ENCODE measurements around the gene SLC25A48. TPM values are rescaled to one million over a fixed set of nuclear protein-coding genes. Genes with fewer than 3 reads are reported as not detected.

The SLC25A48 gene
- total RNA-seq, 2 experiments from 2014 or later = not detected

DNA sequence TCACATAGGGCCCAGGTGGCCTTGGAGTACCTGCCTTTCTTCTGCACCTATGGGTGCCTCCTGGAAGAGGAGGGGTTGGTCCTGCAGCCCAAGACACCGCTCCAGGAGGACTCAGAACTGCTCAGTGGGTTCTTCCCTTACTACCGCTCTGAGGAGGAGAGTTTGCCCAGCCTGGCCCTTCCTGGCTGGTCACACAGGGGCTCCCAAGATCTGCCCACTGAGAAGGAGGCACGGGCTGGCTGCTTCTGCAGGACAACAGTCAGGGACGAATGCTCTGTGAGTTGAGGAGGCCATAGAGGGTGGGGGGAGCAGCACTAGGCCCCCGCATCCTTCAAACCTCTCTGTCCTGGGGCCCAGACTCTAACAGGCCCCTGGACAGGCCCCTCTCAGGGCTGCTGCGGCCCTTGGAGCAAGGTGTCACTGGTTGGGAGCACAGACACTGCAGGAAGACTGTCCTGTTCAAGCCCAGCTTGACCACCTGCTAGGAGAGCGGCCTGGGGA, 9.9 kb upstream of the SLC25A48 start:
- no peak overlapping the region for H3K4me3 Mint-ChIP-seq
- H3K4me1 Mint-ChIP-seq (ENCODE audit: low read depth) = no peaks in the 10 kb centered on the region
- ChIA-PET POLR2A (no interaction called here), CTCF (no interaction called here)
- H3K27ac Mint-ChIP-seq = no peak overlapping the region
- no peaks in the 10 kb centered on the region for H3K9me3 Mint-ChIP-seq
- no peaks in the 10 kb centered on the region for H3K27me3 Mint-ChIP-seq
- intact Hi-C loops (cut with micrococcal nuclease) = no loop called here
- no peaks in the 10 kb centered on the region for H3K36me3 Mint-ChIP-seq
- DNase-seq = no peak

DNA sequence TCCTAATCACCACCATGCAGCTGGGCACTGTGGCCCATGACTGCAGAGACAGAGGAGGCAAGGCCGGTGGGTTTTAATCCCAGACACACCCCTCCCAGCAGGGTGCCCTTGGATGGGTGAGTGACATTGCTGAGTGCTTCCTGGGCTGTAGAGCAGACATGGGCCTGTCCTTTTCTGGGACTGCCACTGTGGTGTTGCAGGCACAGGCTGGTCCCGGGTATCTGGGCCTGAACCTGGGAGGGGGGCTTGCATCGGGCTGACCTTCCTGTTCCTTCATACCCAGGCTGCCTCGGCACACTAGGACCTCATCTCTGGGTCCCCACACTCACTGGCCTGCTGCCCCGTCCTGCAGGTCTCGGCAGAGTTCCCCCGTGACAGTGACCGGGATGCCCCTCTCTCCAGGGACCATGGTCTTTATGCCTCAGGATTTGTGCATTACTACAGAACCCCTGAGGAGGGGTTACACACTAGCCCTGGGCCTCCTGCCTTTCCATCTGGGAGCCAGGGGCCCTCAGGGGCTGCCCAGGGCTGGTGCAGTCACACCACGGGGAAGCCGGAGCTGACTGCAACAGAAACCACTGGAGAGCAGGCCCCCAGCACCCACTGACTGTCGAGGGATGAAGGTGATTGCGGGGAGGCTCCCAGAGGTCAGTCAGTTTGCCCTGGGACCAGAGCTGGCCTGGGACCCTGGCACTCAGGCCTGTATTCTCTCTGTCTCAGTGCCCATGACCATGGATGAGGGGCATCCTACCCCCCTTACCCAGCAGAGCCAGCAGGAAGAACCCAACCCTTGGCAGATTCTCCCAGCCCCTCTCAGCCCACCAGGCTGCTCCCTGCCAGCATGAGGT, 8.9 kb upstream of the SLC25A48 start:
- CTCF ChIA-PET = no interaction called here
- no peaks in the 10 kb centered on the region for H3K9me3 Mint-ChIP-seq
- POLR2A ChIA-PET = no interaction called here
- no peak for DNase-seq
- intact Hi-C loops (cut with micrococcal nuclease) = no loop called here
- peaks cover 8% of the 10 kb centered on the region for H3K27me3 Mint-ChIP-seq
- no peaks in the 10 kb centered on the region for H3K36me3 Mint-ChIP-seq
- H3K4me1 Mint-ChIP-seq (ENCODE audit: low read depth) = no peaks in the 10 kb centered on the region
- H3K4me3 Mint-ChIP-seq = no peak overlapping the region
- H3K27ac Mint-ChIP-seq = no peak overlapping the region

DNA sequence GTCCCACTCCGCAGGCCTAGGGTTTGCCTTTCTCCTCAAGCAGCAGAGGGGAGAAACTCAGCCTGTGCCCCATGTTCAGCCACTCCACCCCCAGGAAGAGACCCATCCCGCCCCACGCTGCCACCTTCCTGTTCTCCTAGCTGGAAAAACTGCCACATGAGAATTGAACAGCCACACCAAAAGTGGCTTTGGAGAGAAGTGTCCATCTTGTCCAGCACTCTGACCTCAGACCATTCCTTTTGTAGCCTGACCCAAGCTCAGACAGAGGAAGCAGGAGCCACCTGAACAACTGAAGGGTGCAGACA, 8.3 kb upstream of the SLC25A48 start:
- DNase-seq = no peak
- Mint-ChIP-seq H3K27me3 (peaks cover 12% of the 10 kb centered on the region), H3K36me3 (no peaks in the 10 kb centered on the region), H3K9me3 (no peaks in the 10 kb centered on the region), H3K4me1 (ENCODE audit: low read depth) (no peaks in the 10 kb centered on the region), H3K27ac (no peak overlapping the region), H3K4me3 (no peak overlapping the region)
- ChIA-PET POLR2A (no interaction called here), CTCF (no interaction called here)
- intact Hi-C loops (cut with micrococcal nuclease) = no loop called here

DNA sequence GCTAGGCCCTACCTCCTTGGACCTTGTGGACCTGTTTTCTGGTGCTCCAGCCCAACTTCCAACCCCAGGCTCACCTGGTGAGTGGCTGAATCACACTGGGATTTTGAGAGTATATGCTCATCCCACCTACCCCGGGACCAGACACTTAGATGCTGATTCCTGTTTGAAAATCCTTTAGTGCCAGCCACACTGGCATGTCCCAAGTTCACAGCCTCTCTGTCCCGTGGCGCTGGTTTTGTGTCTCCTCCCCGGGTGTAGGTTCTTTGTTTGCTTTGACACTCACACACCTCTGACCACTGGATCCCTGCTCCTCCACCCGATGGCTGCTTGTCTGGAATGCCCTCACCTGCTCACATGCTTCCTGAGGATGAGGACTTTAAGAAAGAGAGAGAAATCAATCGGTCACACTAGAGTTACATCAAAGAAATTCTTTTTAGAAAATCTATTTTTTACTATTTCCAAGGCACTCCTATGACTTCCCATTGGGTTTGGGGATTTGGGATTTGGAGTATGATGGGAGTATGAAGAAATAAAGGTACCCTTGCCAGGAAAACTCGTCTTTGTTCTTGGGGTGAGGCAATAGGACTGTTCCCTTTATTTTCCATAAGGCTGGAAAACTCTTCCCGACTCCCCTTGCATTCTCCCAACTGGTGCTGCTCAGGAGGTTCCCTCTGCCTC, 7.3 kb upstream of the SLC25A48 start:
- no peaks in the 10 kb centered on the region for H3K4me1 Mint-ChIP-seq (ENCODE audit: low read depth)
- POLR2A ChIA-PET = no interaction called here

DNA sequence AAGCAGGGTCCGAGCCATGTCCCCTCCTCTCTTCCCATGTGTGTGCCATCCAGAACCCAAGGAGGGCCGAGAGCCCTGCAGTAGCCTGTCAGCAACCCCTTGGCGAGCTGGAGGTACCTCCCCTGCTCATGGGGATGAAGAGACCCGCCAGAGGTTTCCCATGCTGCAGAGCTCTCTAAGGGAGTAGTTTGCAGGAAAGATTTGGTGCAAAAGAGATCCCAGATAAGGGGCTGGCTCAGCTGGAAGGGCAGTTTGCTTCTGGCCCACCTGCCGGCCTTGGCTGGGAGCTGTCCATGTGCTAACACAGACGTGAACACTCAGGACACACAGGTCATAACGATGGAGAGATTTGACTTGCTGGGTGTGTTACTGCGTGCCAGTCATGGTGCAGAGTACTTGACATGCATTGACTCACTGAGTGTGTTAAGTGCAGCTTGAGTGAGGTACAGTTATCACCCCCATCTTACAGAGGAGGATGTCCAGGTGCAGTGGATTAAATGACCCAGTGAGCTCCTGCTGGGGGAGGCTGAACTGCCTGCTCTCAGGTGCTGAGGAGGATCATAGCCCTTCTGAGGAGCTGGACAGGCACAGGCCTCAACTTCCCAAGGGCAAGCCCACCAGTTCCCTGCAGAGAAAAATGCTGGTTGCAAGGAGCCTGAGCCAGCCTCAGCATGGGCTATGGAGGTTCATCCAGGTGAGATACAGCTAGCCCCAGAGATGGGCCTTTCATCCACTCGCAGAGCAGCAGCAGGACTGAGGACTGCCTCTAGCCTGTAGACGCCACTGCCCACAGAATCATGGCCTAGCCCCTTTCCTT, 6.3 kb upstream of the SLC25A48 start:
- Mint-ChIP-seq H3K9me3 (no peaks in the 10 kb centered on the region), H3K4me1 (ENCODE audit: low read depth) (no peaks in the 10 kb centered on the region), H3K36me3 (no peaks in the 10 kb centered on the region), H3K27me3 (peaks cover 32% of the 10 kb centered on the region), H3K27ac (no peak overlapping the region), H3K4me3 (no peak overlapping the region)
- intact Hi-C loops (cut with micrococcal nuclease) = no loop called here
- POLR2A ChIA-PET = no interaction called here
- CTCF ChIA-PET = interaction anchor here (0.6 to 1.6 kb wide), 2 partner anchors 267 to 338 kb away, joined by 3 to 6 read pairs; no protein-coding TSS in a partner anchor
- no peak for DNase-seq

More for the DNA sequence above, 7.3 kb upstream of the SLC25A48 start:
- intact Hi-C loops (cut with micrococcal nuclease) = no loop called here
- H3K27ac Mint-ChIP-seq = no peak overlapping the region
- H3K27me3 Mint-ChIP-seq = peaks cover 22% of the 10 kb centered on the region
- no peak overlapping the region for H3K4me3 Mint-ChIP-seq
- no peaks in the 10 kb centered on the region for H3K36me3 Mint-ChIP-seq
- CTCF ChIA-PET = interaction anchor here (1.6 kb wide), 1 partner anchor 266 kb away, joined by 6 read pairs; no protein-coding TSS in a partner anchor
- H3K9me3 Mint-ChIP-seq = no peaks in the 10 kb centered on the region
- no peak for DNase-seq

DNA sequence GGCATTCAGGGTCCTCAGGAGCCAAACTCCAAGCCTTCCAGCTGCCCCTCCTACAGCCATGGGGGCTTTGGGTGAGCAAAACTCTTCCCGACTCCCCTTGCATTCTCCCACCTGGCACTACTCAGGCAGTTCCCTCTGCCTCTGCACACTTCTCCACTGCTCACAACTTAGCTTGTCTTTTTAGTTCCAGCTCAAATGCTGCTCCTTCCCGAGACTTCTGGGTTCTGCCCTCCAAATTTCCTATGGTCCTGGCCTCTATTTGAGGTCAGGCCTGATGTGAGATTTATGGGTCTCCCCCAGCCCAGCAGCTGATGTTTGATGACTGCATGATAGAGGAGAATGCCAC, 5.7 kb upstream of the SLC25A48 start:
- no peak for DNase-seq
- intact Hi-C loops (cut with micrococcal nuclease) = no loop called here
- Mint-ChIP-seq H3K27me3 (peaks cover 35% of the 10 kb centered on the region), H3K4me3 (no peak overlapping the region), H3K9me3 (no peaks in the 10 kb centered on the region), H3K4me1 (ENCODE audit: low read depth) (no peaks in the 10 kb centered on the region), H3K36me3 (no peaks in the 10 kb centered on the region), H3K27ac (no peak overlapping the region)
- ChIA-PET POLR2A (no interaction called here), CTCF (interaction anchor here (0.6 to 2.6 kb wide), 3 partner anchors 264 to 339 kb away, joined by 3 to 13 read pairs (median 6); no protein-coding TSS in a partner anchor)

DNA sequence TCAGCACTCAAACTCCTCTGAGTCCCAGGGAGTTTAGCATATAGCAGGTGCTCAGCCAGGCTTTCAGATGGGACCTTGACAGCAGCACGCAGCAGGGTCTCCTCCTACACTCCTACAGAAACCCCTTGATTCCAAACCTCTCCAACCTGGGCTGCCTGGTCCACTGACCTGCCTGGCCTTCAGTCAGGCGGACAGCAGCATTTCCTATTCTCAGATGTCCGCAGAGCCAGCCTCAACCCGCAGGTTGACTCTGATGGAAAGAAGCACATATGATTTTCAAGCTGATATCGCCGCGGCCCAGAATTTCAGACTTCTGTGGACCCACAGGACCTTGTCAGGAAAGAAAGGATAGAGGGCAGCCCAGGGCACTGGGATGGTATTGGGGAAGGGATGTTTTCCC, 5.3 kb upstream of the SLC25A48 start:
- H3K27ac Mint-ChIP-seq = no peak overlapping the region
- H3K4me1 Mint-ChIP-seq (ENCODE audit: low read depth) = peaks cover 3% of the 10 kb centered on the region
- ChIA-PET POLR2A (no interaction called here), CTCF (interaction anchor here (1.1 to 2.6 kb wide), 3 partner anchors 264 to 364 kb away, joined by 3 to 17 read pairs (median 13); no protein-coding TSS in a partner anchor)
- no peaks in the 10 kb centered on the region for H3K9me3 Mint-ChIP-seq
- peaks cover 39% of the 10 kb centered on the region for H3K27me3 Mint-ChIP-seq
- intact Hi-C loops (cut with micrococcal nuclease) = no loop called here
- no peaks in the 10 kb centered on the region for H3K36me3 Mint-ChIP-seq
- no peak overlapping the region for H3K4me3 Mint-ChIP-seq
- DNase-seq = no peak

DNA sequence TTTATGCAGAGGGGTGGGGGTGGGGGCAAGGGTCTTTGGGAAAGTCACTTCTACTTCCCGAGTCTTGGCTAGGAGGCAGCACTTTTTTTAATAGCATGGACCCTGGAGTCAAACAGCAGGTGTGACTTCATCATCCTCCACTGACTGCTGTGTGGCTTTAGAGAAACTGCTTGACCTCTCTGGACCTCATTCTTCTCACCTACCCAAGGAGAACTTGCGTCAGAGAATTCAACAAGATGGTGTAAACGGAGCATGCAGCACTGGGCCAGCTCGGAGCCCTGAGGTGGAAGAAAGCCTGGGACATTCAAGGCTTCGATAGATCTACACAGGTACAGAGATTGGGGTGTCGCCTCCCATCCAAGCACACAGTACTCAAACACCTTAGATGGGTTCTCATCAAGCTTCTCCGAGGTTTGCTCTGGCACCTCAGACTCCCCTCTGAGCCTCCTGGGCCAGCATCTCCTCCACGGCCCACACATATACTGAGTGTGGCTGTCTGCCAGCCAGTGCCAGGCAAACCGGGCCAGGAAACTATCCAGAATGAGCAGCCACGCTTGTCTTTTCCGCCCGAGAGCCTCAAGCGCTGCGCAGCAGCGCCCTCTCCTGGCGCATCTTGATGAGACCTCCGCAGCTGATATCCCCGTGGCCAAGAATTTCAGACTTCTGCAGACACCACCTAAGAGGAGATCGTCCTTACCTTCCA, 4.6 kb upstream of the SLC25A48 start:
- Mint-ChIP-seq H3K36me3 (no peaks in the 10 kb centered on the region), H3K27me3 (peaks cover 41% of the 10 kb centered on the region), H3K4me3 (no peak overlapping the region), H3K9me3 (no peaks in the 10 kb centered on the region), H3K27ac (no peak overlapping the region), H3K4me1 (ENCODE audit: low read depth) (peaks cover 6% of the 10 kb centered on the region)
- CTCF ChIA-PET = interaction anchor here (0.6 to 2.6 kb wide), 18 partner anchors 9 to 399 kb away, joined by 3 to 17 read pairs (median 4); no protein-coding TSS in a partner anchor
- peak; percentile 64 for DNase-seq
- POLR2A ChIA-PET = no interaction called here
- intact Hi-C loops (cut with micrococcal nuclease) = loop anchor here (1.0 to 10.0 kb wide), 2 partner anchors 269 to 365 kb away; no protein-coding TSS in a partner anchor

DNA sequence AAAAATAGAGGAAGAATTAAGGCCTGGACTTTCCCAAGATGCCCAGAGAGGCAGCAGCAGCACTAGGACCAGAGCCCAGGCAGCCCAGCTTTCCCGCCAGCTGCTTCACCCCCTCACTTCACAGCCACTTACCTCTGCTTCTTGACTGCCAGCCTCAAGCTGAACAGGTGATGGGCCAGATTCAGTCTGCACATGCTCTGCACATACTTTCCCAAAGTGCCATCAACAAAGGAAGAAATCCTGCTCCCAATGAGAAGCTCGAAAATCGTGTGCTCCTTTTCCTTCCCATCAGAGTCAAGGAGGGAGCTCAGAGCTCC, 4.1 kb upstream of the SLC25A48 start:
- Mint-ChIP-seq H3K36me3 (no peaks in the 10 kb centered on the region), H3K9me3 (no peaks in the 10 kb centered on the region), H3K27ac (no peak overlapping the region), H3K27me3 (peaks cover 43% of the 10 kb centered on the region), H3K4me3 (no peak overlapping the region), H3K4me1 (ENCODE audit: low read depth) (peaks cover 6% of the 10 kb centered on the region)
- DNase-seq = no peak
- CTCF ChIA-PET = interaction anchor here (0.6 to 2.6 kb wide), 19 partner anchors 9 to 404 kb away, joined by 3 to 17 read pairs (median 4); no protein-coding TSS in a partner anchor
- POLR2A ChIA-PET = no interaction called here
- intact Hi-C loops (cut with micrococcal nuclease) = loop anchor here (1.0 to 10.0 kb wide), 2 partner anchors 269 to 366 kb away; no protein-coding TSS in a partner anchor

DNA sequence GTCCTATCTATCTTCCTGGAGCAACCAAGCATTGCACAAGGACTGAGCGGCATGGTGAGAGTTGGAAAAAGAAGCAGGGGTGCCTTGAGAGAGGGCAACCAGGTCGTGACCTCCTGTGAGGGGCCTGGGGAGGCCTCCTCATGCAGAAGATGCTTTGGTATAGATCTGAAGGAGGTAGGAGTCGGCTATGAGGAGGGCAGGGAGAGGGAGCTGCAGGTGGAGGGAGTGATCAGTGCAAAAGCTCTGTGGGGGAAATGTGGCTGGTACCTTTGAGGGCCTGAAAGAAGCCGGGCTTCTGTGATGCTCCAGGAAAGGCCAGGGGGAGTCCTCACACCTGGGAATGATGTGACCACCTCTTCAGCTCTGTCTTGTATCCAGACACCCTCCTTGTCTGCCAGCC, 3.6 kb upstream of the SLC25A48 start:
- intact Hi-C loops (cut with micrococcal nuclease) = loop anchor here (1.0 to 10.0 kb wide), 2 partner anchors 270 to 366 kb away; no protein-coding TSS in a partner anchor
- ChIA-PET CTCF (interaction anchor here (0.7 to 2.6 kb wide), 15 partner anchors 10 to 405 kb away, joined by 3 to 17 read pairs (median 4); no protein-coding TSS in a partner anchor), POLR2A (no interaction called here)
- Mint-ChIP-seq H3K4me1 (ENCODE audit: low read depth) (peaks cover 6% of the 10 kb centered on the region), H3K4me3 (no peak overlapping the region), H3K9me3 (no peaks in the 10 kb centered on the region), H3K36me3 (no peaks in the 10 kb centered on the region), H3K27me3 (peaks cover 43% of the 10 kb centered on the region), H3K27ac (no peak overlapping the region)
- DNase-seq = no peak

DNA sequence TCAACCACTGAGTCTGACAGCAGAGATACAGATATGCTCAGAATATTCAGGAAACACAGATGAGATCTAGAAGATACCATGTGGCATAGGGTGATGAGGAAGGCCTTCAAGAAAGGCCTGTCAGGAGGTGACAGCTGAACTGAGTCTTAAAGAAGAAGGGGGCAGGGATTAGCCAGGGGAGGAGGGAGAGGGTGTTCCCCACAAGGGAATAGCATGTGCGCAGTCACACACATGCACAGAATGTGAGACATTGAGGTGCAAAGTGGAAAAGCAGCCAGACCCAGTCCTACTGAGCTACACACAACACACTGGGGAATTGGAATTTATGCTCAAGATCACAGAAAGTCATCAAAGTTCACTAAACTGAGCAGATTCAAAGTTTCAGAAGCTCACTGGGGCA, 3.0 kb upstream of the SLC25A48 start:
- Mint-ChIP-seq H3K9me3 (no peaks in the 10 kb centered on the region), H3K4me3 (no peak overlapping the region), H3K36me3 (no peaks in the 10 kb centered on the region), H3K27me3 (peaks cover 44% of the 10 kb centered on the region), H3K4me1 (ENCODE audit: low read depth) (peaks cover 6% of the 10 kb centered on the region), H3K27ac (no peak overlapping the region)
- CTCF ChIA-PET = interaction anchor here (1.8 to 2.6 kb wide), 3 partner anchors 251 to 270 kb away, joined by 5 to 17 read pairs (median 13); no protein-coding TSS in a partner anchor
- intact Hi-C loops (cut with micrococcal nuclease) = loop anchor here (10.0 kb wide), 1 partner anchor 367 kb away; no protein-coding TSS in a partner anchor
- POLR2A ChIA-PET = no interaction called here
- DNase-seq = no peak

Data from activated CD4-positive, alpha-beta memory T cell treated with anti-CD3 and anti-CD28 coated beads for 36 hours (primary cell).